Measurements from ENCODE around the gene MICAL3.

DNA sequence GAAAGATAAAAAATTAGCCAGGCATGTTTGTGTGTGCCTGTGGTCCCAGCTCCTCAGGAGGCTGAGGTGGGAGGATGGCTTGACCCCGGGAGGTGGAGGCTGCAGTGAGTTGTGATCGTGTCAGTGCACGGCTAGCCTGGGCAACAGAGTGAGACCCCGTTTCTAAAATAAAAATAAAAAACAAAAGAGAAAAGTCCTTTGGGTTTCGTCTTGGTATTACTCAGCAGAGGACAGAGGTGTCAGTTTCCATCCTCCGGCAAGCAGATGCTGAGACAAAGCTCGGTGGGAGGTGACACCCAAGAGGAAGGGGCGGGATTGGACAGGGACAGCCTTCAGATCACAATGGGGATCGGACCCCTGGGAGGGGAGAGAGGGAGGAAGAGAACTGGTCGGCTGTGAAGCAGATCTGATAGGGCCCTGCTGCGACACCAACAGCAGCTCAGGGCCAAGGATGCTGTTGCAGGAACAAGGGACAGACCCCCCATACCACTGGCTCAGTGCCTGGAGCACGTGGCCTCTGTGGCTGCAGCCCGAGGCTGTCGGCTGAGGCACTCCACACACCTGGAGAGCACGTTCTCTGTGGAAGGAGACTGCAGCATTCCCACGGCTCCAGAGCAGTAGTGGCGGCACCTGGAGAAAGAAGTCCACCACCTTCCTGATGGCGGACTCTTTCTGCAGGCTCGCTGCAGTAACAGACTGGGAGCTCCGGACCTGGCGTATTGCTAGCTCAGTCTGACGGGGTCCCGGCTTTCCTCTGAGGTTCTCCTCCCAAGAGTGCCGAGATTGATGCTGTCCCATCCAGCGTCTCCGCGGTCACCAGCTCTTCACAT is 244.9 kb downstream of the MICAL3 start:
- TF ChIP-seq, protein P1, sequence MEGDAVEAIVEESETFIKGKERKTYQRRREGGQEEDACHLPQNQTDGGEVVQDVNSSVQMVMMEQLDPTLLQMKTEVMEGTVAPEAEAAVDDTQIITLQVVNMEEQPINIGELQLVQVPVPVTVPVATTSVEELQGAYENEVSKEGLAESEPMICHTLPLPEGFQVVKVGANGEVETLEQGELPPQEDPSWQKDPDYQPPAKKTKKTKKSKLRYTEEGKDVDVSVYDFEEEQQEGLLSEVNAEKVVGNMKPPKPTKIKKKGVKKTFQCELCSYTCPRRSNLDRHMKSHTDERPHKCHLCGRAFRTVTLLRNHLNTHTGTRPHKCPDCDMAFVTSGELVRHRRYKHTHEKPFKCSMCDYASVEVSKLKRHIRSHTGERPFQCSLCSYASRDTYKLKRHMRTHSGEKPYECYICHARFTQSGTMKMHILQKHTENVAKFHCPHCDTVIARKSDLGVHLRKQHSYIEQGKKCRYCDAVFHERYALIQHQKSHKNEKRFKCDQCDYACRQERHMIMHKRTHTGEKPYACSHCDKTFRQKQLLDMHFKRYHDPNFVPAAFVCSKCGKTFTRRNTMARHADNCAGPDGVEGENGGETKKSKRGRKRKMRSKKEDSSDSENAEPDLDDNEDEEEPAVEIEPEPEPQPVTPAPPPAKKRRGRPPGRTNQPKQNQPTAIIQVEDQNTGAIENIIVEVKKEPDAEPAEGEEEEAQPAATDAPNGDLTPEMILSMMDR (IDR thresholded peaks at IDR 0.05), result no peak
- no peak for TF ChIP-seq EZH2phosphoT487 (IDR thresholded peaks at IDR 0.05)
- no peak for TF ChIP-seq EZH2 (IDR thresholded peaks at IDR 0.05)

All from neural progenitor cell (in vitro differentiated cells).